Nephron (organoid): ENCODE measurements around the gene RUNX2.

Source experiments
- H3K27ac Mint-ChIP-seq, 3 experiments: 2 replicates each; pipeline ENCODE4 v1.8.0; 2020; ENCODE audit warnings: mixed read lengths in 3 of 3, mild to moderate bottlenecking in 2 of 3, moderate library complexity in 1 of 3
- H3K27me3 Mint-ChIP-seq: 2 replicates; pipeline ENCODE4 v1.8.0; 2021; ENCODE audit warnings: low read depth, mild to moderate bottlenecking, moderate library complexity, mixed read lengths
- H3K36me3 Mint-ChIP-seq: 2 replicates; pipeline ENCODE4 v1.8.0; 2020; ENCODE audit warnings: low read depth, mixed read lengths
- H3K4me1 Mint-ChIP-seq: 2 replicates; pipeline ENCODE4 v1.8.0; 2020; ENCODE audit warnings: mixed read lengths
- H3K4me3 Mint-ChIP-seq, 3 experiments: 2 replicates each; pipeline ENCODE4 v1.8.0; 2020; ENCODE audit warnings: mild to moderate bottlenecking in 3 of 3, mixed read lengths in 3 of 3, moderate library complexity in 2 of 3
- H3K9me3 Mint-ChIP-seq: 2 replicates; pipeline ENCODE4 v1.8.0; 2020; ENCODE audit warnings: mixed read lengths
- TF ChIP-seq, protein P1 (sequence below), 3 experiments: fragments of 200-600 bp; sonication (generic); IDR thresholded peaks; one replicate each; pipeline ENCODE4 v1.5.0; 2021; ENCODE audit warnings: antibody characterized with exemption in 3 of 3; ENCODE audit not compliant: unreplicated experiment in 3 of 3

Gene RUNX2

GRCh38 chr6:45450831-45451230, 122.7 kb downstream of the RUNX2 start:
- Mint-ChIP-seq H3K4me1 (peaks cover 11% of the 10 kb centered on the region), H3K4me3 (no peak overlapping the region), H3K27ac (no peak overlapping the region), H3K27me3 (peaks cover 17% of the 10 kb centered on the region), H3K9me3 (no peaks in the 10 kb centered on the region), H3K36me3 (peaks cover 9% of the 10 kb centered on the region)
- TF ChIP-seq, protein P1, sequence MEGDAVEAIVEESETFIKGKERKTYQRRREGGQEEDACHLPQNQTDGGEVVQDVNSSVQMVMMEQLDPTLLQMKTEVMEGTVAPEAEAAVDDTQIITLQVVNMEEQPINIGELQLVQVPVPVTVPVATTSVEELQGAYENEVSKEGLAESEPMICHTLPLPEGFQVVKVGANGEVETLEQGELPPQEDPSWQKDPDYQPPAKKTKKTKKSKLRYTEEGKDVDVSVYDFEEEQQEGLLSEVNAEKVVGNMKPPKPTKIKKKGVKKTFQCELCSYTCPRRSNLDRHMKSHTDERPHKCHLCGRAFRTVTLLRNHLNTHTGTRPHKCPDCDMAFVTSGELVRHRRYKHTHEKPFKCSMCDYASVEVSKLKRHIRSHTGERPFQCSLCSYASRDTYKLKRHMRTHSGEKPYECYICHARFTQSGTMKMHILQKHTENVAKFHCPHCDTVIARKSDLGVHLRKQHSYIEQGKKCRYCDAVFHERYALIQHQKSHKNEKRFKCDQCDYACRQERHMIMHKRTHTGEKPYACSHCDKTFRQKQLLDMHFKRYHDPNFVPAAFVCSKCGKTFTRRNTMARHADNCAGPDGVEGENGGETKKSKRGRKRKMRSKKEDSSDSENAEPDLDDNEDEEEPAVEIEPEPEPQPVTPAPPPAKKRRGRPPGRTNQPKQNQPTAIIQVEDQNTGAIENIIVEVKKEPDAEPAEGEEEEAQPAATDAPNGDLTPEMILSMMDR (IDR thresholded peaks at IDR 0.05; ENCODE audit: unreplicated experiment in 3 of 3) = no peak

- Mint-ChIP-seq H3K36me3 (peaks cover 9% of the 10 kb centered on the region), H3K9me3 (no peaks in the 10 kb centered on the region)
- TF ChIP-seq, protein P1 (IDR thresholded peaks at IDR 0.05; ENCODE audit: unreplicated experiment in 3 of 3) = no peak
These were observed 126.1 kb downstream of the RUNX2 start for GRCh38 chr6:45454008-45454911.

DNA sequence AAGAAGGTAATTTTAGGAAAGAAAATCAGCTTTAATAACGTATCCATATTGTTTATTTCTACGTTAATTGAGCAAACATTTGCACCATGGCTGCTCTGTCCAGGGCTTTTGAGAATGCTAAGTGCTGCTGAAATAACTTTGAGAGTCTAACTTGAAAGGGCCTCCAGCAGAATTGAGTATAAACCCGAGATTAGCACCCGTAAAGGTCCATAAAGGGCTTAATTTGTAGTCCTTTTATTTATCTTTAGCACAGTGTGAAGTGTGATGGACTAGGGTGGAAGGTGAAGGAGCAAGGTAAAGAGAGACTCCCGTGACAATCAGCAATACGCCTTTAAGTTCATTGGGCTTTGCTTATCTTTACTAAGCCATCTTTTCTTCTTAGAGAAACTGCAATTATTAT, 127.3 kb downstream of the RUNX2 start:
- peaks cover 7% of the 10 kb centered on the region for H3K36me3 Mint-ChIP-seq
- H3K9me3 Mint-ChIP-seq = no peaks in the 10 kb centered on the region
- TF ChIP-seq, protein P1 (IDR thresholded peaks at IDR 0.05; ENCODE audit: unreplicated experiment in 3 of 3) = no peak
- H3K4me3 Mint-ChIP-seq = no peak overlapping the region
- peaks cover 22% of the 10 kb centered on the region for H3K27me3 Mint-ChIP-seq
- H3K4me1 Mint-ChIP-seq = no peaks in the 10 kb centered on the region
- H3K27ac Mint-ChIP-seq = no peak overlapping the region

More at GRCh38 chr6:45454008-45454911, 126.1 kb downstream of the RUNX2 start:
- no peaks in the 10 kb centered on the region for H3K4me1 Mint-ChIP-seq
- H3K4me3 Mint-ChIP-seq = no peak overlapping the region
- peaks cover 23% of the 10 kb centered on the region for H3K27me3 Mint-ChIP-seq
- H3K27ac Mint-ChIP-seq = no peak overlapping the region

DNA sequence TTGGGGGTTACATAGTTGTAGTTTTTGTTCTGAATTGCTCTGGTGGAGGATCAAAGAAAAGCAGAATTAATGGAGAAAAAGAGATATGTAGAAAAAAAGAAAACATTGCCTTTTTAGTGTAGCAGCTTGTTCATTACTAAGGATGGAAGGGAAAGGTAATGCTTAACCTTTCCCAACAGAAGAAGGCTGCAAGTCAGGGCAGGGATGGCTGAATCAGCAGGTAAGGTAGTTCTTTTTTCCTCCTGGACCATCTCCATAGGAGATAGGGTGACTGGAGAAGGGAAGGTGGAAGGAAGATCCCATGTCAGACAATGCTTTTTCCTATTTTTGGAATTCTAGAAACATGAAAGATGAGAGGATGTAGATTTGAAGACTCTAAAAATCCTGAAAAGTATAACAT, 129.0 kb downstream of the RUNX2 start:
- Mint-ChIP-seq H3K27me3 (peaks cover 15% of the 10 kb centered on the region), H3K36me3 (no peaks in the 10 kb centered on the region), H3K9me3 (no peaks in the 10 kb centered on the region), H3K4me3 (no peak overlapping the region), H3K4me1 (no peaks in the 10 kb centered on the region), H3K27ac (no peak overlapping the region)
- TF ChIP-seq, protein P1 (IDR thresholded peaks at IDR 0.05; ENCODE audit: unreplicated experiment in 3 of 3) = no peak

DNA sequence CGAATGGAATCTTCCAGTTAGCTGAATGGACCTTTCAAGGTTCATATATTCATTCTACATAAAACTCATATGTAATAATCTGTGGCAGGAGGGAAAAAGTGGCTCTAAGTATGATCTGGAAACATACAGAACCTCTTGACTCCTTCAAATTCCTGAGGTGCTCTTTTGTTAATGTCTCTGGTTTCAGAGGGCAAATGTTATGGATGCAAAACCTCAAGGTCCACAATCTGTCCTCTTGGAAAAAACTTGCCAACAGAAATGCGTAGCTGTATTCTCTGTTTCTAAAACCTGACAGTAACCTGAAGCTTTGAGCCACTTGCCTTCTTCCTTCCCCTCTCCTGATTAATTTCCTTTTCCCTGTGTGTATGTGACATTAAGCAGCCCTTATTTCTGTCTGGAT, 130.5 kb downstream of the RUNX2 start:
- H3K4me1 Mint-ChIP-seq = no peaks in the 10 kb centered on the region
- H3K4me3 Mint-ChIP-seq = no peak overlapping the region
- TF ChIP-seq, protein P1 (IDR thresholded peaks at IDR 0.05; ENCODE audit: unreplicated experiment in 3 of 3) = no peak
- H3K36me3 Mint-ChIP-seq = no peaks in the 10 kb centered on the region
- peaks cover 11% of the 10 kb centered on the region for H3K27me3 Mint-ChIP-seq
- no peak overlapping the region for H3K27ac Mint-ChIP-seq
- no peaks in the 10 kb centered on the region for H3K9me3 Mint-ChIP-seq

GRCh38 chr6:45460166-45460565, 132.0 kb downstream of the RUNX2 start:
- Mint-ChIP-seq H3K27me3 (peaks cover 5% of the 10 kb centered on the region), H3K9me3 (no peaks in the 10 kb centered on the region), H3K36me3 (no peaks in the 10 kb centered on the region), H3K4me3 (no peak overlapping the region), H3K27ac (no peak overlapping the region), H3K4me1 (no peaks in the 10 kb centered on the region)
- TF ChIP-seq, protein P1 (IDR thresholded peaks at IDR 0.05; ENCODE audit: unreplicated experiment in 3 of 3) = no peak
